ENCODE data around the gene ABLIM2. TPM values are rescaled to one million over a fixed set of nuclear protein-coding genes. Genes with fewer than 3 reads are reported as not detected.

Gene ABLIM2
- total RNA-seq, 4 donors from 2014 or later = 9.2 to 24.0 (median 12.3) TPM

DNA sequence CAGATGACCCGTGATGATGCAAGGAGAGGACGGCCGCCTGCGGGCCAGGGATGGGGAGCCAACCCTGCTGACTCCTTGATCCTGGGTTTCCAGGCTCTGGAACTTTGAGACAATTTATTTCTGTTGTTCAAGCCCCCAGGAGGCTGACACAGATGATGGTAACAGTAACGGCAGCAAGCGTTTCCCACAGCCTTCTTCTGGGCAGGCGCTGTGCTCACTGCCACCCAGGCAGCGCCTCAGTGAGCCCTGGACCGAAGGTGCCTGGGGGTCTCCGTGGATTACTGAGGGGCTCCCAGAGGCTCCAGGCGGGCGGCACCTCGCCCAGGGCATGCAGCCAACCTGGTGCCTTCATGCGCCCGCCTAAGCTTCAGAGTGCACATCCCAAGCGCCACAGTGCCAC is 115.0 kb downstream of the ABLIM2 start:
- Histone ChIP-seq H3K9me3 (no peaks in the 10 kb centered on the region), H3K27ac (no peak overlapping the region), H3K27me3 (no peaks in the 10 kb centered on the region), H3K4me1 (peaks cover 4 to 11% of the 10 kb centered on the region in 2 donors), H3K4me3 (replicated peaks in 1 of 3) (no peak overlapping the region), H3K36me3 (no peaks in the 10 kb centered on the region)
- intact Hi-C loops (cut with DNase I) = no loop called here
- no peak for TF ChIP-seq POLR2A (IDR thresholded peaks at IDR 0.05)
- TF ChIP-seq, protein P1, sequence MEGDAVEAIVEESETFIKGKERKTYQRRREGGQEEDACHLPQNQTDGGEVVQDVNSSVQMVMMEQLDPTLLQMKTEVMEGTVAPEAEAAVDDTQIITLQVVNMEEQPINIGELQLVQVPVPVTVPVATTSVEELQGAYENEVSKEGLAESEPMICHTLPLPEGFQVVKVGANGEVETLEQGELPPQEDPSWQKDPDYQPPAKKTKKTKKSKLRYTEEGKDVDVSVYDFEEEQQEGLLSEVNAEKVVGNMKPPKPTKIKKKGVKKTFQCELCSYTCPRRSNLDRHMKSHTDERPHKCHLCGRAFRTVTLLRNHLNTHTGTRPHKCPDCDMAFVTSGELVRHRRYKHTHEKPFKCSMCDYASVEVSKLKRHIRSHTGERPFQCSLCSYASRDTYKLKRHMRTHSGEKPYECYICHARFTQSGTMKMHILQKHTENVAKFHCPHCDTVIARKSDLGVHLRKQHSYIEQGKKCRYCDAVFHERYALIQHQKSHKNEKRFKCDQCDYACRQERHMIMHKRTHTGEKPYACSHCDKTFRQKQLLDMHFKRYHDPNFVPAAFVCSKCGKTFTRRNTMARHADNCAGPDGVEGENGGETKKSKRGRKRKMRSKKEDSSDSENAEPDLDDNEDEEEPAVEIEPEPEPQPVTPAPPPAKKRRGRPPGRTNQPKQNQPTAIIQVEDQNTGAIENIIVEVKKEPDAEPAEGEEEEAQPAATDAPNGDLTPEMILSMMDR (IDR thresholded peaks at IDR 0.05) = no peak
- WGBS, 2 donors = 90 to 93% methylated on average over 5 to 15 of the region's 16 CpGs
- DNase-seq = no peak

- no peak for DNase-seq
- WGBS, 2 donors = 88 to 95% methylated on average over 10 to 11 of the region's 11 CpGs
- no peak for TF ChIP-seq POLR2A (IDR thresholded peaks at IDR 0.05)
- TF ChIP-seq, protein P1 (IDR thresholded peaks at IDR 0.05) = no peak
- H3K27me3 ChIP-seq = no peaks in the 10 kb centered on the region
- peaks cover 4 to 12% of the 10 kb centered on the region in 2 donors for H3K4me1 ChIP-seq
- H3K4me3 ChIP-seq (replicated peaks in 1 of 3) = no peak overlapping the region
- intact Hi-C loops (cut with DNase I) = no loop called here
- H3K36me3 ChIP-seq = no peaks in the 10 kb centered on the region
- H3K27ac ChIP-seq = no peak overlapping the region
- H3K9me3 ChIP-seq = no peaks in the 10 kb centered on the region
Measured at GRCh38 chr4:8041868-8042267, 116.7 kb downstream of the ABLIM2 start.

GRCh38 chr4:8041172-8041571 is 117.4 kb downstream of the ABLIM2 start:
- no peaks in the 10 kb centered on the region for H3K9me3 ChIP-seq
- peaks cover 4 to 12% of the 10 kb centered on the region in 2 donors for H3K4me1 ChIP-seq
- H3K36me3 ChIP-seq = no peaks in the 10 kb centered on the region
- H3K27ac ChIP-seq = no peak overlapping the region
- DNase-seq = no peak
- intact Hi-C loops (cut with DNase I) = no loop called here
- H3K4me3 ChIP-seq (replicated peaks in 1 of 3) = no peak overlapping the region
- H3K27me3 ChIP-seq = no peaks in the 10 kb centered on the region
- TF ChIP-seq POLR2A (IDR thresholded peaks at IDR 0.05) = no peak
- TF ChIP-seq, protein P1 (IDR thresholded peaks at IDR 0.05) = no peak
- WGBS, 2 donors = 85 to 94% methylated on average over 7 of the region's 7 CpGs

DNA sequence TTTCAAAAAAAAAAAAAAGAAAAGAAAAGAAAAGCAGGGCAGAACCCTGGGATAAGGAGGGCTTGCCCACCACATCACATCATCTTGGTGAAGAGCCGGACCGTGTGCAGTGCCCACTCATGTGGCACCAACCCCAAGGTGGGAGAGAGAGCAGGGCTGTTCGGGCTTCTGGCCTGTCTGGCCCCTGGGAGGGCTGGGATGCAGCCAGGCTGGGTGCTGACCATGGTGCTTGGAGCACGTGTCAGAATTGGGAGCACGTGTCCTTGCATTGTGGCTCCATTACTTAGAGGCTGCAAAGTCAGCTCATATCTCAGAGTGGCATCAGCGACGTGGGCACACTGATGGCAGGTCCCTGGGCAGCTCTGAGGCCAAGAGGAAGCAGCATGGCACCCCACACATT is 118.0 kb downstream of the ABLIM2 start:
- intact Hi-C loops (cut with DNase I) = no loop called here
- Histone ChIP-seq H3K36me3 (no peaks in the 10 kb centered on the region), H3K9me3 (no peaks in the 10 kb centered on the region), H3K4me3 (replicated peaks in 1 of 3) (no peak overlapping the region), H3K27me3 (no peaks in the 10 kb centered on the region), H3K27ac (no peak overlapping the region), H3K4me1 (peaks cover 6 to 16% of the 10 kb centered on the region in 2 donors)
- WGBS, 2 donors = 45 to 69% methylated on average over 5 to 6 of the region's 7 CpGs
- TF ChIP-seq, protein P1 (IDR thresholded peaks at IDR 0.05) = no peak
- no peak for TF ChIP-seq POLR2A (IDR thresholded peaks at IDR 0.05)
- peak in 1 of 2 donors; percentile 12 for DNase-seq

- no peaks in the 10 kb centered on the region for H3K9me3 ChIP-seq
- no peak for TF ChIP-seq POLR2A (IDR thresholded peaks at IDR 0.05)
- TF ChIP-seq, protein P1 (IDR thresholded peaks at IDR 0.05) = no peak
- peaks cover 13 to 23% of the 10 kb centered on the region in 2 donors for H3K4me1 ChIP-seq
- DNase-seq = no peak
- no peaks in the 10 kb centered on the region for H3K36me3 ChIP-seq
- no peak overlapping the region for H3K4me3 ChIP-seq (replicated peaks in 1 of 3)
- no peaks in the 10 kb centered on the region for H3K27me3 ChIP-seq
- intact Hi-C loops (cut with DNase I) = no loop called here
- 70 to 75% methylated on average over 8 to 11 of the region's 11 CpGs for WGBS, 2 donors
- H3K27ac ChIP-seq = no peak overlapping the region
Measured at GRCh38 chr4:8039853-8040252, 118.8 kb downstream of the ABLIM2 start.
